Hematopoietic multipotent progenitor cell treated with erythropoietin and hydrocortisone succinate and interleukin-3 and kit ligand, for 15 days (in vitro differentiated cells): ENCODE measurements around the gene TMEM14A.

Experiments used
- DNase-seq: peaks from one replicate; pipeline ENCODE4 v3.0.0-alpha.2; 2015; ENCODE audit warnings: low spot score

TMEM14A gene

GRCh38 chr6:52736145-52736544 lies 65.2 kb downstream of the TMEM14A start:
- no peak for DNase-seq
